AML-193 (cell line): ENCODE data around the gene PXDN.

ENCODE experiments used
- DNase-seq, 2 experiments: peaks; one replicate each; lab custom pipeline; 2025; lab: John Stamatoyannopoulos, UW

Gene PXDN

GRCh38 chr2:1610096-1610485 lies 134.2 kb downstream of the PXDN start:
- DNase-seq: no peak

DNA sequence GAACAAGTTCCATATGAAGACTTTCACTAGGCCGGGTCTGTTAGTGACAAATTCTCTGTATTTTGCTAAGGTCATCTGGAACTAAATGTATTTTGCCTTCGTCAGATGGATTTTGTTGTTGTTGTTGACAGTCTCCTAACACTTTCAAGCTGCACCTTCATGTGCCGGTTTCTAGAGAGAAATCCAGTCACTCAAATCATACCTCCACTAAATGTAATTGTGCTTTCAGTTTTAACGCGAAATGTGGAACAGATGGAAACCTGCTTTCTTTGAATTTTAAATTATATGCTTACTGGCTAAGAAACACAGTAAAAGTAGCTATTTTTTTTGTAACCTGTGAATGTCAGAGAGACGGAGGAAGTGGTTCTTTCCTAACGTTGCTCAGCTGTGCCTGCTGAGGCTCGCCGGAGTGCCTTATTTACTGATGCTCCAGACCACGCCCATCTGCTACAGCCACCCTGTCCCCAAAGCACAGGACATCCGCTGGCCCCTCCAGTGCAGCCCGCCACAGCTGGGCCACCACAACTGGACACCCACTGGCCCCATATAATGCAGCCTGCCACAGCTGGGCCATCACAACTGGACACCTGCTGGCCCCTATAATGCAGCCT lies 134.7 kb downstream of the PXDN start:
- no peak for DNase-seq

DNA sequence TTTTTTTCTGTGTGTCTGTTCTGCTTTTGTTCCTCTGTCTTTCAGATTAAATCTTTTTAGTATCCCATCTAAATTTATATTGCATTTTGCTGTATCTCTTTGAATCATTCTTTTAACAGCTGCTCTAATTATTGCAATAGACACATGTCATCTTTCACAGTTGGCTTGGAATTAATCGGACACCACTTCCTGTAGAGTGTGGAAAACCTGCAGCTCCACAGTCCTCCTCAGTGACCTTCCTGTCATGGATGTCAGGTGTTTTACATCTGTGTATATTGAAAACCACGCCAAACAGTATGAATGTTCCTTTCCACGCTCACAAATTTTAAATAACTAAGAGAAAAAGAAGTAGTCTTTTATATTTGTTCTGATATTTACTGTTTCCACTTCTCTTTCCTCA lies 135.3 kb downstream of the PXDN start:
- no peak for DNase-seq

DNA sequence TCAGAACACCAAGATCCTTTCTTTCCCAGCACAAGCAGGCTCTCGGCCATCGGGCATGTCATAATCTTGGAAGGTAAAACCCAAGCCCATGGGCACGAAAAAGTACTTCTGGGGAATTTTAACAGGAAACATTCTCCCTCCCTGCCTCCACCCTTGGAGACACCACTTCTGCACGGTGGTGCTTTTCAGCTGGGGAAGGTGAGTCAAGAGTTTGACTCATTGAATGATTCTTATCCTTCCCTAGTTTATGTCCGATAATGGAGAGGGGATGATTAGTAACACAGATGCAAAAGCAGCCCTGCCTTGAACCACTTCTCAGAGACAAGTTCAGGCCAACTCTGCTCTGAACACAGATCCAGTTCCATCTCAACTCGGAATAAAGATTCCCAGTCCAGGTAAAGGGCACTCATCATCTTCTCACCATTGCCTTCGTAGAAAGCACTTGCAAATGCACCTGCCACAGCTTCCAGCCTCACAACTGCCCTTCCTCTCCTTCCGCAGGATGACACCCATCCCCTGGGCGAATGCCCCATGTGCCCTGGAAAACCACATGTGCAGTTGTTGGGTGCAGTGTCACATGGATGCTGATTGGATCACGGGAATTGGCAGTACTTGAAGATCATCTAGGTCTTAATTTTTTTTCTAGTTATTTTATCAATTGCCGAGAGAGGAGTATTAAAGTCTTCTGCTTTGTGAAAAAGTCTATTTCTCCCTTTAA lies 136.2 kb downstream of the PXDN start:
- no peak for DNase-seq

DNA sequence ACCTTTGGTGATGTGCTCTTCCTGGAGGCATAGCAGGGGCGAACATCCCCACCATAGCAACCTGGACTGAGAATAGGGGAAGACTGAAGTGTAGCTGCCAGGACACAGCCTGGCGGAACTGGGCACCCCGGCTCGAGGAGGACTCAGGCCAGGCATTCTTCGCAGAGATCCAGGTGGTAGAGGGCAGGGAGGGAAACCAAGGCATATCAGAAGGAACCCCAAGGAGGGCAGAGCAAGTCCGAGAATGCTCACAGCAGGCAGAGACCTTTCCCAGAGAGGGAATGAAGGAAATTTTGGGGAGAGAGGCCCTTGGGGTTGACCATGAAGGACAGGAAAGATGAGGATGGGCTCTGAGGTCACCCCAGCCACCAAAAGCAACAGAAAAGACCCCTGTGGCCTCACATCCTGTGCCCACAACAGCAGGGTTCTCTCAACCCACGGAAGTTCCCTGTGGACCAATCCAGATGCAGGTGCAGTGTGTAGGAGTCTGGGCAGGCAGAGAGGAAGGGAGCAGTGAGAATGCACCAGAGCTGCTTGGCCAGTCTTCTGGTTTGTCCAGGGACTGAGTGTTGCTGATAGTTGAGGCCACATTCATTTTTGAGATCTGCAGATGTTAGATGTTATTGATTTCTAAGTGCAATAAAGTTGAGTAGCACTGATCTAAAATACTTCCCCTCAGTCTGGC lies 136.9 kb downstream of the PXDN start:
- DNase-seq: no peak

DNA sequence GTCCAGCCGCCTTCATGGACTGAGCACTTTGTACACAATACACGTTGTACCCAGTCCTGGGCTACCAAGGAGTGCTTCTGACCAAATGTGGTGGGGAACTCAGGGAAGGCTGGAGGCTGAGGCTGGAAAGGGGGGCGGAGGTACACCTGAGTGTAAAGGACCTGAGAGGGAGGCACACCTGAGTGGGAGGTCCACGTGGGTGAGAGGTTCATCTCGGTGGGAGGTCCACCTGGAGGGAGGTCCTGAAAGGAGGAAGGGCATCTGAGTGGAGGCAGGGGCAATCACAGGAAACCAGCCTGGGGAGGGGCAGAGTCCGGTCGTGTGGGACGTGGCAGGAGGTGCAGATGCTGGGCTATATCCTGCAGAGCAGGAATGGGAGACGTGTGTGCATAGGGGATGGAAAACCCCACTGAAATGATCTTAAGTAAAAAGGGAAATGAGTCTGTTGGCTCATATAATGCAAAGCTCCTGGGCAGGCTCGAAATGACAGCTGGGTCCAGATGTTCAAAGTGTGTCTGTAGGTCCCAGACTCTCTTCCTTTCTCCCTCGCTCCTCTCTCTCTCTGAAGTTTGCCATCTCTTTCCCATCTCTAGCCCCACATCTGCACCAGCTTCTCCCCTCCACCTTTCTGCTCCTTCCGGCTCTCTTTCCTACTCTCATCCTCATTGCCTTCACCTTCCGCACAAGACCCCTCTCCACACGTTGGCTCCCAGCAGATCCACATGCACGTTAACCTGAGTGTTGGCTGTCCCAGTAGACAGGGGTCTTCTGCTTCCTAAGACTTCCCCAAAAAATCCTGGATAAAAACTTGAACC lies 137.7 kb downstream of the PXDN start:
- no peak for DNase-seq

GRCh38 chr2:1606046-1606400 lies 138.3 kb downstream of the PXDN start:
- no peak for DNase-seq

DNA sequence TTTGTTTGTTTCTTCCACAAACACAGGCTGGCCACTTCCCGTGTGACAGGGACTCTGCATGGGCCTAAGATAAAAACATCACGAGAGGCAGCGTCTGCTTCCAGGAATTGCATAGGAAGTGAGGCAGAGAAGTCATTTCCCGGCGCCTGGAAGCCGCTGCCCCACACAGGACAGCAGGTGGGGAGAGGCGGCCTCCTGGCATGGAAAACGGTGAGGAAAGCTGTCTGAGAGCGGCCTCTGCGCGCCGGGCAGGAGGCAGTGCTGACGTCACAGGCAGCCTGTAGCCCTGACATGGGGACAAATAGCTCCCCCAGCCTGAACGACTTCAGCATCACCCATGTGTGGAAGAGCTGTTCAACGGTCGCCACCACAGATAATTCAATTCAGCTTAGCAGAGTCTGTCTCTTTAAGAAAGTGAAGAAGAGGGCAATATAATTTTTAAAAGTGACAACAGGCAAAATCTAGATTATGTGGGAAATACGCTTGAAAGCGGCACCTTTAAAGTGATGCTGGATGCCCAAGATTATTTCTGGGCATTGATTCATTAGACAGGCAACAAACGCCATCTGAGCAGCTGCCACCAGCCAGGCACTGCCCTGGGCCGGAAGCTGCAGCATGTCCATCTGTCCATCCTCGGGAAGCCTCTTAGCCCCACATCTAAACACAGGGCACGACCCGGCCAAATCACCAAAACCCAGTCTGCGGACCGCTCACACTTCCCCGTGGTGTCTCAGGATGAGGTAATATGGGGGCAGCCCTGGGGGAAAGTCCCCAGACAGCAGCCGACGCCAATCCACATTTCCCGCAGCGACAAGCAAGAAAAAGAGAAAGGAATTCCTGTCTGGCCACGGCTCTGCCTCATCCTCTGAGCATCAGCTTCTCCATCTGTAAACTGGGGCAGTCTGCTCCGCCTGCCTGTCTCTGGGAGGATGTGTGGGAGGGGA lies 138.9 kb downstream of the PXDN start:
- no peak for DNase-seq

GRCh38 chr2:1603521-1603920 lies 140.8 kb downstream of the PXDN start:
- no peak for DNase-seq

DNA sequence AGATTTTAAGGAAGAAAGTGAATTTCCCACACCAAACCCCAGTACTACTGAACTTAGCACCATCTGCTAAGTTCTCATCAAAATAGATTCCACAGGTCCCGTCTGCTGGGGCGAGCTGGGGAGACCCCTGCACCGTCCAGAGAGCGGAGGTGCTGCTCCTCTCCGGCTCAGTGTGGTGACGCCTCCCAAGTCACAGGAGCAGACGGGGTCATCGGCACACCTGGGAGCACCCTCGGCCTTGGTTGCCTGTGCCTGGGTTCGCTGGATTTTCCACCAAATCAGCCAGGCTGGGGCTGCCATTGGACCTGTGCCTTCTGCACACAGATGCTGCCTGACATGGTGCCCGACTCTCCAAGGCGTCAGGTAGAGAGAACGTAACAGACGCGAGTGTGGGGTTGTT lies 141.3 kb downstream of the PXDN start:
- no peak for DNase-seq

DNA sequence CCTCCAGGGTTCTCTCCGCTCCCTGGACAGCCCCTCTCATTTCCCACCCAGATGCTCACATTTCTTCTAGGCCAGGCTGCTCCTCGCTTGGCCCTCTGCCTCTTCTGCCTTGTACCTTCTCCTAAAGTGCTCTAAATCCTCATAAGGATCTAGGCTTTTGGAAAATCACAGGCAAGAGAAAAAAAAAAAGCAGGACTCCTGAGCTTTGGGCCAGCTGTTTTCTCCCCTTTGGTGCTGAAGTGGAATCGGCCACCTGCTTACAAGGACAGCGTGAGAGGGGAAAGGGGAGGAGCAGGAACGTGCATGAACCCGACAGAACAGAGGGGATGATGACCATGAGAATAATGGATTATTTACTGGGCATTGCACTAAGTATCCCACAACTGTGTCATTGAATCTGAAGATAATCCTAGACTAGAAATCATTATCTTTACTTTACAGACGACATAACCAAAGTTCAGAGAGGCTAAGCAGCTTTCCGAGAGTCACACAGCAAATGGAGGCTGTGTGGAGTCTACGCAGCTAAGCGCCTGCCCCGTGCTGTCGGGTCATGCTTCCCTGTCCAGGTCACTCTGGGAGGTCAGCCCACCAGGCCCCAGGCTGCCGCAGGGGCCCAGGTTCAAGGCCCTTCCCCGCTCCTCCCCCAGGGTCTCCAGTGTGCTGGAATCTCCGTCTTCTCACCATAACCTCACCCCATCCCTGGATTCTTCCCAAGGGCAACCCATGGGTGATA lies 141.9 kb downstream of the PXDN start:
- no peak for DNase-seq

DNA sequence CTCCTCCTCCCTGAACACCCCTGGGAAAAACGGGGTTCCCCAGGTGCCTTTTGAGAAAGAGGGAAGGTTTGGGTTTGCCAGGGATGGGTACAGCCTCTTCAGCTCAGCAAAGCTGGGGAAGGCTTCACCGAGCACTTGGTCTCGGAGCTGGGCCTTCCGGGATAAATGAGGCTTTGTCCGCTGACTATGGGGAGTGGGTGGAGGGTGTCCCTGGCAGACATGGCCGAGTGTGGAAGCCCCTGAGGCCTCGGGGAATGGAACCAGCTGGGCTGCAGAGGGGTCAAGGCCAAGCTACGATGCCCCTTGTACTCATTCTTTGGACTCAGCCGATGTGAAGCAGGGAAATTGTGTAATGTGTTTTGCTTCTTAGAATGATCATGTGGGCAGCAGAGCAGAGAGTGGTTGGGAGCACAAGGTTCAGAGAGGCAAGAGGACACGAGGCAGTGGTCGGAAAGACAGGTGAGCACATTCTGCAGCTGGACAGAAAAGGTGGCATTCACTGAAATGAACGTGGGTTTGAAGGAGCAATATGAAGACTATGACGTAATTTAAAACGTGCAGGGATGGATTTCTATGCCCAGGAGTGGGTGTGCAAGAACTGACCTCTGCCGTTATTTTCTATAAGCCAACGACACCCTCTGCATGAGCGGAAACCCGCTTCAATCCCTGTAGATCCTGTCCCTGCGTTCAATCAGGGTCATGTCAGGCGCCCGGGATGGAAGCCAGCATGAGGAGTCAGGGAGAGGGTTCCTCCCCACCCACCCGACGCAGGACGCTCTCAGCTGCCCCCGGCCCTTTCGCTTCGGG lies 142.6 kb downstream of the PXDN start:
- DNase-seq: no peak

DNA sequence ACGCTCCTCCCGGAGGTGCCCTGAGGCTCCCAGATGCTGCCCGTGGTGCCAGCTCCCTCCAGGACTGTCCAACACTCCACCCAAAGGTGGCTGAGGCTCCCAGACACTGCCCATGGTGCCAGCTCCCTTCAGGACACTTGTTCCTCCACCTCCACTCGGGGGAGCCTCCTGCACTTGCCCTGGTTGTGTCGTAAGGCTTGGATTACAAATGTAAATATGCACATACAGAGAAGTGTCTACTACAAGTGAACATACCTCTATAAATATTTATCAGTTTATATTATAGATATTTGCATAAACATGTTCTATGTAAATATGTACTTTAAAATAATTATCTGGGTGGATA lies 143.3 kb downstream of the PXDN start:
- no peak for DNase-seq

DNA sequence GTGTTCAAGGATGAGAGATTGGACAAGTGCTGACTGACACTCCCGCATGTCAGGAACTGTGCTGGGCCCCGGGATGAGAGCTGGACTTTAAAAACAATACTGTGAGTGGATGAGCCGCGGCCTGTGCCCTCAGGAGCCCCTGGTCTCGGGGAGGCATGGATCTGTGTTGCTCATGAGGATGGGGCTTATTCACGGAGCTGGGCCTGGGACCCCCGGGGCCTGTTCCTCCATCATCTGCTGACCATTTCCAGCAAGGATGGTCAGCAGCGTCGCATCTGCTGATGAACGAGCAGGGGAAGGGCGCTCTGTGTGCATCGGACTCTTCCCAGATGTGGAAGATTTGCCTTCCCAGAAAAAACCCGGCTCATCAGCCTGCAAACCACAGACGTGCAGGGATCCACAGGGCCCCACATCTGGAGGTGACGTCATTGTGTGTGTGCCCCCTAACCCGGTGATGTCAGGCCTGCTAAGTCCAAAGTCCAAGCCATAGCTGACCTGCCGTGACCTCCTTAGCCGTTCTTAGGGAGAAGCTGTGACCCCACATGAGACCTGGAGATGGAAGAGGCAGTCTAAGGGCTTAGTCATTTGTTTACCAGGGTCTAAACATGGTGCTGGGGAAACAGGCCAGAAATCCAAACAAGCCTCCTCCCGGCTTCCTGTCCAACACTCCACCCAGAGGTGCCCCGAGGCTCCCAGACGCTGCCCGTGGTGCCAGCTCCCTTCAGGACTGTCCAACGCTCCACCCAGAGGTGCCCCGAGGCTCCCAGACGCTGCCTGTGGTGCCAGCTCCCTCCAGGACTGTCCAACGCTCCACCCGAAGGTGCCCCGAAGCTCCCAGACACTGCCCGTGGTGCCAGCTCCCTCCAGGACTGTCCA lies 143.9 kb downstream of the PXDN start:
- DNase-seq: no peak

- DNase-seq: no peak
These were observed 144.8 kb downstream of the PXDN start for GRCh38 chr2:1599301-1600085.

GRCh38 chr2:1598800-1599199 lies 145.5 kb downstream of the PXDN start:
- DNase-seq: no peak

- no peak for DNase-seq
These were observed 146.1 kb downstream of the PXDN start for GRCh38 chr2:1598041-1598710.

GRCh38 chr2:1595274-1595673 lies 149.0 kb downstream of the PXDN start:
- DNase-seq: no peak
